Suprapubic skin (tissue), 4 donors: ENCODE results near the gene SAMD8. TPM values are rescaled to one million over a fixed set of nuclear protein-coding genes. Genes with fewer than 3 reads are reported as not detected.

Experiments used
- DNase-seq, 2 donors: peaks; one replicate each; pipeline ENCODE4 v3.0.0-alpha.2; 2019; ENCODE audit warnings: low spot score in 2 of 2
- H3K27ac ChIP-seq: fragments of 200-600 bp; sonication (generic); one replicate; pipeline ENCODE4 v1.5.1; 2019
- H3K27me3 ChIP-seq: fragments of 200-600 bp; sonication (generic); one replicate; pipeline ENCODE4 v1.5.1; 2019
- H3K36me3 ChIP-seq: fragments of 200-600 bp; sonication (generic); one replicate; pipeline ENCODE4 v1.5.1; 2019
- H3K4me1 ChIP-seq: fragments of 200-600 bp; sonication (generic); one replicate; pipeline ENCODE4 v1.5.1; 2019
- H3K4me3 ChIP-seq: fragments of 200-600 bp; sonication (generic); one replicate; pipeline ENCODE4 v1.5.1; 2019; ENCODE audit warnings: mild to moderate bottlenecking
- H3K9me3 ChIP-seq: fragments of 200-600 bp; sonication (generic); one replicate; pipeline ENCODE4 v1.5.1; 2019
- EP300 ChIP-seq: sonication (generic); formaldehyde crosslinking; IDR thresholded peaks from one replicate; pipeline ENCODE4 v1.6.1; 2017; ENCODE audit warnings: antibody characterized with exemption
- POLR2A ChIP-seq, 2 donors: fragments of 450-650 bp; IDR thresholded peaks; one replicate each; pipeline ENCODE4 v1.6.1; 2017; ENCODE audit warnings: antibody characterized with exemption in 2 of 2, mild to moderate bottlenecking in 2 of 2, moderate library complexity in 2 of 2
- POLR2AphosphoS5 ChIP-seq, 3 donors: sonication (generic); formaldehyde crosslinking; IDR thresholded peaks; one replicate each; pipeline ENCODE4 v1.6.1; 2017; ENCODE audit warnings: antibody characterized with exemption in 3 of 3
- WGBS: methylation state at CpG from one replicate; pipeline ENCODE4 v1.1.5; 2018; 5-methylcytosine and 5-hydroxymethylcytosine counted together
- total RNA-seq, 4 donors: library from RNA; depleted of rRNA; stranded (reverse); fragments of >200 nt; gene quantifications; one replicate each; pipeline ENCODE4 v1.1.0, GENCODE V29; 2016
- TF ChIP-seq, protein P1 (sequence below), 2 donors: fragments of 200-600 bp in 1 of 2; fragments of 450-650 bp in 1 of 2; sonication (generic) in 1 of 2; IDR thresholded peaks; one replicate each; pipeline ENCODE4 v1.5.1; 2016 to 2019; ENCODE audit warnings: antibody characterized with exemption in 2 of 2, mild to moderate bottlenecking in 1 of 2, moderate library complexity in 1 of 2

The SAMD8 gene
- total RNA-seq, 4 donors from 2014 or later: 20.3 to 29.1 (median 22.8) TPM

DNA sequence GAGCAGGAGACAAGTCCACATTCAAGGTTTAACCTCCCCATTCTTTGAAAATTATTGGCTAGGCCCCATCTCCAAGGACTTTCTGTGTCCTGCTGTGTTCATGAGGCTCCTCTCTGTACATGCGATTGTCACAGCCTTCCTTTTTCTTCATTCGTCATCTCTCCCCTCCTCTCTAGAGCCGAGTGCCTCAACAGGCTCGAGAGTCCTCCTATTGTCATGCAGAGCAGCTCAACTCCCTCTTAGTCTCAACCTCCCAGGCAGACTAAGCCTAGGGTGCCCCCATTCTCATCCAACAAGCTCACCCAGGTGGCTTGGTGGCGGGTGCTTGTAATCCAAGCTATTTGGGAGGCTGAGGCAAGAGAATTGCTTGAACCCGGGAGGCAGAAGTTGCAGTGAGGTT lies 35.1 kb upstream of the SAMD8 start:
- no peaks in the 10 kb centered on the region for H3K4me1 ChIP-seq
- no peak for TF ChIP-seq EP300
- TF ChIP-seq, protein P1, sequence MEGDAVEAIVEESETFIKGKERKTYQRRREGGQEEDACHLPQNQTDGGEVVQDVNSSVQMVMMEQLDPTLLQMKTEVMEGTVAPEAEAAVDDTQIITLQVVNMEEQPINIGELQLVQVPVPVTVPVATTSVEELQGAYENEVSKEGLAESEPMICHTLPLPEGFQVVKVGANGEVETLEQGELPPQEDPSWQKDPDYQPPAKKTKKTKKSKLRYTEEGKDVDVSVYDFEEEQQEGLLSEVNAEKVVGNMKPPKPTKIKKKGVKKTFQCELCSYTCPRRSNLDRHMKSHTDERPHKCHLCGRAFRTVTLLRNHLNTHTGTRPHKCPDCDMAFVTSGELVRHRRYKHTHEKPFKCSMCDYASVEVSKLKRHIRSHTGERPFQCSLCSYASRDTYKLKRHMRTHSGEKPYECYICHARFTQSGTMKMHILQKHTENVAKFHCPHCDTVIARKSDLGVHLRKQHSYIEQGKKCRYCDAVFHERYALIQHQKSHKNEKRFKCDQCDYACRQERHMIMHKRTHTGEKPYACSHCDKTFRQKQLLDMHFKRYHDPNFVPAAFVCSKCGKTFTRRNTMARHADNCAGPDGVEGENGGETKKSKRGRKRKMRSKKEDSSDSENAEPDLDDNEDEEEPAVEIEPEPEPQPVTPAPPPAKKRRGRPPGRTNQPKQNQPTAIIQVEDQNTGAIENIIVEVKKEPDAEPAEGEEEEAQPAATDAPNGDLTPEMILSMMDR (IDR thresholded peaks at IDR 0.05): no peak
- DNase-seq: no peak
- H3K4me3 ChIP-seq: no peak overlapping the region
- H3K9me3 ChIP-seq: no peaks in the 10 kb centered on the region
- no peaks in the 10 kb centered on the region for H3K36me3 ChIP-seq
- no peak overlapping the region for H3K27ac ChIP-seq
- no peaks in the 10 kb centered on the region for H3K27me3 ChIP-seq
- 94% methylated on average over 6 of the region's 6 CpGs for whole genome bisulfite sequencing

DNA sequence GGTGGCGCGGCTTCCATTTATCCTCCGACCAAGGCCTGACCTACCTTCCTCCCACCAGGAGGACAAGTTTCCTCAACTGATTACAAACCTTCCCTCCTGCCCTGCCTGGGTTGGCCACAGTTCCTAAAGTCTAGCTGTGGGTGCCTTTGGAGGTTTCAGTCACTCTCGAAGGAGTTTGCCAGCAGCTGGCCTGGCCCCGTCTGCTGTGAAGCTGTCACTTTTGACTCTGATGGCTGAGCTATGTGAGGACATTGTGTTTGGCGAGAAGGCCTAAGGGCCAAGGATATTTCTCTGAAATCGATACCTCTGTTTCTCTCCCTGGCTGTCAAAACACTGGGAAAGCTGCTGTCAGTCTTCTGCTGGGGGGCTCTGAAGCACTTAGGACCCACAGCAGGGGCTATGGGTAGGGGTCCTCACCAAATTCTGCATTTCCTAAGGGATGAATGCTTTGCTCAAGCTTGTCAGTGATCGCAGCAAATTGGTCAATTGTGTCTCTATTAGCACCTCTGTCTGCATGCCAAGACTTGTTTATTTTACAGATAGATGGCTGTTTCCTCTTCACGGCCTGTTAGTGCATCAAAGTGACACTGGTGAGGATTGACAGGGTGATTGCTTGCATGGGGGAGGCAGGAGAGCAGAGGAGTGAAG lies 31.9 kb upstream of the SAMD8 start:
- no peak overlapping the region for H3K27ac ChIP-seq
- H3K27me3 ChIP-seq: no peaks in the 10 kb centered on the region
- no peaks in the 10 kb centered on the region for H3K36me3 ChIP-seq
- TF ChIP-seq, protein P1 (IDR thresholded peaks at IDR 0.05): no peak
- TF ChIP-seq EP300 (no peak), POLR2AphosphoS5 (IDR thresholded peaks at IDR 0.05) (no peak)
- no peak for DNase-seq
- 85% methylated on average over 8 of the region's 9 CpGs for WGBS
- H3K4me3 ChIP-seq: no peak overlapping the region
- H3K4me1 ChIP-seq: no peaks in the 10 kb centered on the region
- no peaks in the 10 kb centered on the region for H3K9me3 ChIP-seq

DNA sequence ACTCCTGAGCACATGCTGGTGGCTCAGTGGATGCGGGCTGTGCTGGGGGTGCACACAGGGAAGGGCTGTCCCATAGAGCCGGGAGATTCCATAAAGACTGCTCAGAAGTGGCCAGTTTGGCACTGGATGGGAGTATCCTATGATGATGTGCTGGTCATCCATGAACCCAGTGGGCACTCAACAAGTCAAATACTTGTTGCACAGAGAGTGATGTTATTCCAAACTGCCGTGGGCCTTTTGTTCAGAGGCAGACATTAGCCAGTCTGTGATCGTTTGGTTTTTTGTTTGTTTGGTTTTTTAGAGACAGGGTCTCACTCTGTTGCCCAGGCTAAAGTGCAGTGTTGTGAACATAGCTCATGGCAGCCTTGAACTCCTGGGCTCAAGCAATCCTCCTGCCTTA lies 30.9 kb upstream of the SAMD8 start:
- whole genome bisulfite sequencing: 98% methylated on average over 3 of the region's 4 CpGs
- no peak for DNase-seq
- Histone ChIP-seq H3K36me3 (no peaks in the 10 kb centered on the region), H3K4me1 (no peaks in the 10 kb centered on the region), H3K4me3 (no peak overlapping the region), H3K27me3 (no peaks in the 10 kb centered on the region), H3K9me3 (no peaks in the 10 kb centered on the region), H3K27ac (no peak overlapping the region)
- TF ChIP-seq, protein P1 (IDR thresholded peaks at IDR 0.05): no peak
- TF ChIP-seq POLR2AphosphoS5 (IDR thresholded peaks at IDR 0.05): no peak
- no peak for TF ChIP-seq EP300
- TF ChIP-seq POLR2A (IDR thresholded peaks at IDR 0.05): no peak

DNA sequence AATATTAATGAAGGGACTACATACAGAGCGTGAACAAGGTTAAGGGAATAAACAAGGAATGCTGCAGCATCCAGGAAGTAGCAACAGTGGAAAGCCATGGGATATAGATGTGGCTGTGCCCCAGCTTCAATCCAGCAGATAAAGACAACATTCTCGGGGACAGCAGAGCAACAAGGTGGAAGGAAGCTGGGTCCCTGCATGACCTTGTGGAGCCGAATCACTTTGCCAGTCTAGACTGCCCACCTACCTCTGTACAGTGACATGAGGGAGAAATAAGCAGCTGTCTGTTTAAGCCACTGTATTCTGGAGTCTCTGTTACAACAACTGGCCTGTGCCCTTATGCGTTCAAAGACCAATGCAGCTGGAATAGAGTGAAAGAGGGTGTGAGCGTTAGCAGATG lies 30.1 kb upstream of the SAMD8 start:
- no peaks in the 10 kb centered on the region for H3K36me3 ChIP-seq
- H3K4me1 ChIP-seq: no peaks in the 10 kb centered on the region
- H3K4me3 ChIP-seq: no peak overlapping the region
- no peak overlapping the region for H3K27ac ChIP-seq
- no peak for DNase-seq
- no peaks in the 10 kb centered on the region for H3K9me3 ChIP-seq
- WGBS: 98% methylated on average over 5 of the region's 5 CpGs
- TF ChIP-seq POLR2AphosphoS5 (IDR thresholded peaks at IDR 0.05) (no peak), EP300 (no peak), POLR2A (IDR thresholded peaks at IDR 0.05) (no peak)
- TF ChIP-seq, protein P1 (IDR thresholded peaks at IDR 0.05): no peak
- H3K27me3 ChIP-seq: no peaks in the 10 kb centered on the region

DNA sequence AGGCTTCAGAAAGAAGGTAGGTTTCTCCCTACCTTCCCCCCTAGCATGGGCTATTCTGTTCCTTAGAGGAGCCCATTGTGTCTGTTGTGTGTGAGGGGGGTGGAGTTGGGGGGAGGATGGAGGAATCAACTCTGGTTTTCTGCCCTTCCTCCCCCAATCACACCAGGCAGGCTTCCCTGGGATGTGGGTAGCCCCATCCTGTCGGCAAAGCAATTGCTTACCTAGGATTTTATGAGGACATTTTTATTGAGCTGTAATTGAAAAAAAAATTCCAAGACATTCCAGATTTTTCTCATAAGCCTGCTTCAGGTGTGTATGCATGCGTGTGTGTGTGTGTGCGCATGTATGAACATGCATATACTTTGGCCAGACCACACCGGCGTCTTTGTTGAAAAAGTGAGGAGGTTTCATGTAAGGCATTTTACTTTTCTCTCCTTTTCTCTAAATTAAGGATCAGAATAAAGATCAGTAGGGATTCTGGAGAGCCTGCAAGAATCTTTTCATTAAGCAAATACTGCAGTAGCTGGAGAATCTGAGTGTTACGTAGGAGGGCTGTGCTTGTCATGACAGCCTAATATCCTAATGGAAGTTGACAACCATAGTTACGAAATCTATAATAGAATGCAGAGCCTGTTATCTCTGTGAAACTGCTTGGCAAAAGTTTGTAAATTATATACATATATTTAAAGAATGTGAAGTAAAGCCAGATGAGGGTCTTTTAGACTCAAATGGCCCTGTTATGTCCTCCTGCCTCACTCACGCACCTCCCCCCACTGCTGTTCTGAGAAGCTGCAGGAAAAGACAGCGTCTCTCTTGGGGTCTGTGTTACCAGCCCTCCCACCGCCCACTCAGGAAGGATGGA lies 27.3 kb upstream of the SAMD8 start:
- TF ChIP-seq, protein P1 (IDR thresholded peaks at IDR 0.05): no peak
- no peak for TF ChIP-seq EP300
- no peak for TF ChIP-seq POLR2AphosphoS5 (IDR thresholded peaks at IDR 0.05)
- TF ChIP-seq POLR2A (IDR thresholded peaks at IDR 0.05): no peak
- Histone ChIP-seq H3K27me3 (no peaks in the 10 kb centered on the region), H3K4me1 (no peaks in the 10 kb centered on the region), H3K4me3 (no peak overlapping the region), H3K36me3 (no peaks in the 10 kb centered on the region), H3K9me3 (no peaks in the 10 kb centered on the region), H3K27ac (no peak overlapping the region)
- 63% methylated on average over 9 of the region's 10 CpGs for WGBS
- no peak for DNase-seq
